Caco-2 (cell line): ENCODE measurements around the gene PBRM1. TPM values are rescaled to one million over a fixed set of nuclear protein-coding genes. Genes with fewer than 3 reads are reported as not detected.

Experiments
- BruUV-seq: library from RNA; stranded (reverse); fragments of 400-500 nt; replicated peaks from 2 replicates; lab custom pipeline; 2021; lab: Mats Ljungman, UMichigan
- CTCF ChIA-PET: fragments of 300-600 bp; sonication (Branson Sonifier 250); formaldehyde crosslinking; loops from one replicate; lab custom pipeline; 2022; ENCODE audit warnings: antibody characterized with exemption; lab: Charles Lee
- POLR2A ChIA-PET: fragments of 300-600 bp; sonication (Branson Sonifier 250); formaldehyde crosslinking; loops from one replicate; lab custom pipeline; 2022; ENCODE audit warnings: antibody characterized with exemption; lab: Charles Lee
- DNase-seq, 2 experiments: peaks; one replicate each; pipeline versions ENCODE4 v3.0.0 to v3.0.0-alpha.2; 2020 to 2022
- H3K27me3 ChIP-seq: replicated peaks from 2 replicates; pipeline ENCODE4 v1.6.0; 2011; ENCODE audit warnings: low read length; ENCODE audit not compliant: control insufficient read depth, insufficient read depth
- H3K36me3 ChIP-seq: 2 replicates; pipeline ENCODE4 v1.5.1; 2011; ENCODE audit warnings: low read length; ENCODE audit not compliant: control insufficient read depth, insufficient read depth
- H3K4me1 ChIP-seq: fragments of 250-450 bp; sonication (Bioruptor Pico); 2 replicates; pipeline ENCODE4 v1.5.1; 2020; ENCODE audit warnings: mild to moderate bottlenecking
- H3K4me3 ChIP-seq: 2 replicates; pipeline ENCODE4 v1.5.1; 2011; ENCODE audit warnings: low read depth, mild to moderate bottlenecking, control low read depth, low read length
- H3K9me3 ChIP-seq: fragments of 250-450 bp; sonication (Bioruptor Pico); 2 replicates; pipeline ENCODE4 v1.5.1; 2020; ENCODE audit warnings: mild to moderate bottlenecking, moderate library complexity
- H3K27ac Mint-ChIP-seq: one replicate; pipeline ENCODE4 v1.8.0; 2022; ENCODE audit warnings: mixed read lengths; ENCODE audit not compliant: unreplicated experiment
- H3K27me3 Mint-ChIP-seq: one replicate; pipeline ENCODE4 v1.8.0; 2022; ENCODE audit warnings: mixed read lengths; ENCODE audit not compliant: insufficient read depth, unreplicated experiment
- H3K36me3 Mint-ChIP-seq: one replicate; pipeline ENCODE4 v1.8.0; 2022; ENCODE audit warnings: mild to moderate bottlenecking, mixed read lengths; ENCODE audit not compliant: insufficient read depth, unreplicated experiment
- H3K4me1 Mint-ChIP-seq: one replicate; pipeline ENCODE4 v1.8.0; 2022; ENCODE audit warnings: low read depth, mixed read lengths; ENCODE audit not compliant: unreplicated experiment
- H3K4me3 Mint-ChIP-seq: one replicate; pipeline ENCODE4 v1.8.0; 2022; ENCODE audit warnings: mild to moderate bottlenecking, moderate library complexity, mixed read lengths; ENCODE audit not compliant: unreplicated experiment
- H3K9me3 Mint-ChIP-seq: one replicate; pipeline ENCODE4 v1.8.0; 2022; ENCODE audit warnings: mixed read lengths; ENCODE audit not compliant: unreplicated experiment
- CTCF ChIP-seq, 2 experiments: fragments of 200-600 bp in 1 of 2; IDR thresholded peaks; 1 replicate in 1 of 2; 2 replicates in 1 of 2; pipeline versions ENCODE4 v1.5.1 to v1.8.0; 2011 to 2022; ENCODE audit warnings: antibody characterized with exemption in 1 of 2, control low read depth in 1 of 2, inconsistent platforms in 1 of 2, low read depth in 1 of 2, low read length in 1 of 2, mild to moderate bottlenecking in 1 of 2, moderate library complexity in 1 of 2; ENCODE audit not compliant: insufficient read depth in 1 of 2, severe bottlenecking in 1 of 2, unreplicated experiment in 1 of 2
- intact Hi-C: fragments of 100-400 bp; cut with micrococcal nuclease; formaldehyde crosslinking; loops from one replicate; pipeline ENCODE4 v1.10.0; 2022; ENCODE audit not compliant: unreplicated experiment
- total RNA-seq: library from RNA; stranded (reverse); gene quantifications from 2 replicates; pipeline ENCODE4 v1.2.3, GENCODE V29; 2022

Gene PBRM1
- total RNA-seq, 1 experiment from 2014 or later: 50.7 TPM

GRCh38 chr3:52671676-52672075, 14.0 kb downstream of the PBRM1 start:
- no peak overlapping the region for H3K4me3 ChIP-seq
- ChIA-PET POLR2A (no interaction called here), CTCF (no interaction called here)
- Mint-ChIP-seq H3K27ac (no peak overlapping the region), H3K9me3 (no peaks in the 10 kb centered on the region), H3K27me3 (no peaks in the 10 kb centered on the region), H3K4me3 (no peak overlapping the region), H3K4me1 (no peaks in the 10 kb centered on the region), H3K36me3 (peaks cover 44% of the 10 kb centered on the region)
- TF ChIP-seq CTCF (IDR thresholded peaks at IDR 0.05; ENCODE audit: insufficient read depth in 1 of 2, low read depth in 1 of 2, low read length in 1 of 2, severe bottlenecking in 1 of 2, unreplicated experiment in 1 of 2): no peak
- DNase-seq: no peak
- no TSS peak for BruUV-seq
- peaks cover 3% of the 10 kb centered on the region for H3K36me3 ChIP-seq
- H3K27me3 ChIP-seq: no peaks in the 10 kb centered on the region
- H3K9me3 ChIP-seq: no peaks in the 10 kb centered on the region
- H3K4me1 ChIP-seq: no peaks in the 10 kb centered on the region
- intact Hi-C loops: no loop called here

- no TSS peak for BruUV-seq
- H3K36me3 ChIP-seq: peaks cover 3% of the 10 kb centered on the region
- CTCF ChIA-PET: no interaction called here
- H3K4me3 Mint-ChIP-seq: no peak overlapping the region
- H3K9me3 ChIP-seq: no peaks in the 10 kb centered on the region
- no peaks in the 10 kb centered on the region for H3K4me1 Mint-ChIP-seq
- DNase-seq: no peak
- no peak for TF ChIP-seq CTCF (IDR thresholded peaks at IDR 0.05; ENCODE audit: insufficient read depth in 1 of 2, low read depth in 1 of 2, low read length in 1 of 2, severe bottlenecking in 1 of 2, unreplicated experiment in 1 of 2)
- no peak overlapping the region for H3K4me3 ChIP-seq
- no peaks in the 10 kb centered on the region for H3K27me3 ChIP-seq
- no peaks in the 10 kb centered on the region for H3K4me1 ChIP-seq
- H3K9me3 Mint-ChIP-seq: no peaks in the 10 kb centered on the region
- intact Hi-C loops: no loop called here
- POLR2A ChIA-PET: no interaction called here
- peaks cover 46% of the 10 kb centered on the region for H3K36me3 Mint-ChIP-seq
- no peak overlapping the region for H3K27ac Mint-ChIP-seq
- no peaks in the 10 kb centered on the region for H3K27me3 Mint-ChIP-seq
These were observed 14.8 kb downstream of the PBRM1 start for GRCh38 chr3:52670621-52671521.

- no peaks in the 10 kb centered on the region for H3K27me3 ChIP-seq
- BruUV-seq: no TSS peak
- CTCF ChIA-PET: interaction anchor here (0.7 kb wide), 1 partner anchor 311 kb away, joined by 3 read pairs; no protein-coding TSS in a partner anchor
- Mint-ChIP-seq H3K27ac (no peak overlapping the region), H3K9me3 (no peaks in the 10 kb centered on the region), H3K27me3 (no peaks in the 10 kb centered on the region), H3K4me1 (no peaks in the 10 kb centered on the region), H3K4me3 (no peak overlapping the region), H3K36me3 (peaks cover 47% of the 10 kb centered on the region)
- H3K4me3 ChIP-seq: no peak overlapping the region
- H3K4me1 ChIP-seq: no peaks in the 10 kb centered on the region
- peaks cover 1% of the 10 kb centered on the region for H3K36me3 ChIP-seq
- no peak for DNase-seq
- TF ChIP-seq CTCF (IDR thresholded peaks at IDR 0.05; ENCODE audit: insufficient read depth in 1 of 2, low read depth in 1 of 2, low read length in 1 of 2, severe bottlenecking in 1 of 2, unreplicated experiment in 1 of 2): no peak
- H3K9me3 ChIP-seq: no peaks in the 10 kb centered on the region
- POLR2A ChIA-PET: no interaction called here
- intact Hi-C loops: no loop called here
These were observed 22.6 kb downstream of the PBRM1 start for GRCh38 chr3:52663098-52663497.
